WTC11 (cell line): ENCODE results near the gene RHBDL2. TPM values are rescaled to one million over a fixed set of nuclear protein-coding genes. Genes with fewer than 3 reads are reported as not detected.
"Not testable (repeated sequence)": the region's sequence is repeated elsewhere in the genome, so short reads cannot be mapped to it uniquely, and the experiment has no call there.

Experiments
- ATAC-seq: fragments of 200-7000 bp; cut with Tn5 transposase; 2 replicates; pipeline ENCODE4 v1.10.0; 2021; ENCODE audit warnings: mild to moderate bottlenecking, moderate library complexity
- CTCF ChIA-PET: fragments of 300-600 bp; sonication (Branson Sonifier 250); formaldehyde crosslinking; loops from one replicate; lab custom pipeline; 2021; ENCODE audit warnings: antibody characterized with exemption; lab: Charles Lee
- POLR2A ChIA-PET: fragments of 350-600 bp; sonication (Branson Sonifier 250); formaldehyde crosslinking; loops from one replicate; lab custom pipeline; 2021; ENCODE audit warnings: antibody characterized with exemption; lab: Charles Lee
- DNase-seq: peaks from one replicate; pipeline ENCODE4 v3.0.0; 2021; ENCODE audit warnings: low spot score
- H3K27ac Mint-ChIP-seq: 2 replicates; pipeline ENCODE4 v1.8.0; 2021; ENCODE audit warnings: mixed read lengths
- H3K27me3 Mint-ChIP-seq: 2 replicates; pipeline ENCODE4 v1.8.0; 2021; ENCODE audit warnings: low read depth, mild to moderate bottlenecking, moderate library complexity, mixed read lengths
- H3K36me3 Mint-ChIP-seq: 2 replicates; pipeline ENCODE4 v1.8.0; 2021; ENCODE audit warnings: mixed read lengths
- H3K4me1 Mint-ChIP-seq: 2 replicates; pipeline ENCODE4 v1.8.0; 2022; ENCODE audit warnings: mixed read lengths
- H3K4me3 Mint-ChIP-seq: 2 replicates; pipeline ENCODE4 v1.8.0; 2021; ENCODE audit warnings: mild to moderate bottlenecking, moderate library complexity, mixed read lengths
- H3K9me3 Mint-ChIP-seq: 2 replicates; pipeline ENCODE4 v1.8.0; 2021; ENCODE audit warnings: mixed read lengths
- total RNA-seq: library from RNA; stranded (reverse); gene quantifications from 3 replicates; pipeline ENCODE4 v1.2.3, GENCODE V29; 2021

RHBDL2 gene
- total RNA-seq, 1 experiment from 2014 or later: 0.26 TPM

DNA sequence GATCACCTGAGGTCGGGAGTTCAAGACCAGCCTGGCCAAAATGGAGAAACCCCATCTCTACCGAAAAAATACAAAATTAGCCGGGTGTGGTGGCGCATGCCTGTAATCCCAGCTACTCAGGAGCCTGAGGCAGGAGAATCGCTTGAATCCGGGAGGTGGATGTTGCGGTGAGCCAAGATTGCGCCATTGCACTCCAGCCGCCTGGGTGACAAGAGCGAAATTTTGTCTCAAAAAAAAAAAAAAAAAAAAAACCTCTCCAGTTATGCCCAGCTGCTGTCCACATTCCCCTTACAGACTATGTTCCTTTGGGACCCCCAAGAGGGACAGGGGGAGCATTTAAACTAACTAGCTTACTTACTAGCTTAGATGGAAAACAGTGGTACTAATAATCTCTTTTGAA, 105.3 kb downstream of the RHBDL2 start:
- peaks cover 19% of the 10 kb centered on the region for H3K36me3 Mint-ChIP-seq
- CTCF ChIA-PET: interaction anchor here (0.7 to 2.7 kb wide), 2 partner anchors 263 to 333 kb away, joined by 3 to 10 read pairs; no protein-coding TSS in a partner anchor
- POLR2A ChIA-PET, DNase-seq, H3K4me3 Mint-ChIP-seq, H3K9me3 Mint-ChIP-seq, H3K27me3 Mint-ChIP-seq, H3K27ac Mint-ChIP-seq, ATAC-seq: not testable (repeated sequence)
- peaks cover 22% of the 10 kb centered on the region for H3K4me1 Mint-ChIP-seq

Other genes with a start within 250 kb of the RHBDL2 start
- 10.5 to 12.3 TPM (median 11.4 TPM) in 3 replicates for gene RRAGC, start 82.1 kb downstream of the RHBDL2 start, total RNA-seq
- 31.4 to 43.6 TPM (median 34.9 TPM) in 3 replicates for gene MYCBP, start 68.5 kb downstream of the RHBDL2 start, total RNA-seq
- not detected in 3 replicates for gene GJA9, start 60.2 kb downstream of the RHBDL2 start, total RNA-seq
- gene AKIRIN1, start 49.4 kb upstream of the RHBDL2 start, total RNA-seq: 183 to 214 TPM (median 212 TPM) in 3 replicates
- 402 to 430 TPM (median 414 TPM) in 3 replicates for gene NDUFS5, start 84.5 kb upstream of the RHBDL2 start, total RNA-seq